LNCaP clone FGC (cell line): Measurements from ENCODE around the gene ROBO4.

Experiments
- DNase-seq: peaks from one replicate; pipeline ENCODE4 v3.0.0-alpha.2; 2011; ENCODE audit warnings: low read depth
- H3K4me3 ChIP-seq: 2 replicates; pipeline ENCODE4 v1.5.1; 2011; ENCODE audit warnings: mild to moderate bottlenecking, low read depth, low read length, control low read depth
- TF ChIP-seq, protein P1 (sequence below): IDR thresholded peaks from 2 replicates; pipeline ENCODE4 v1.5.1; 2012; ENCODE audit warnings: mild to moderate bottlenecking; ENCODE audit not compliant: control insufficient read depth, insufficient read depth; ENCODE audit errors: extremely low read depth

Gene ROBO4

DNA sequence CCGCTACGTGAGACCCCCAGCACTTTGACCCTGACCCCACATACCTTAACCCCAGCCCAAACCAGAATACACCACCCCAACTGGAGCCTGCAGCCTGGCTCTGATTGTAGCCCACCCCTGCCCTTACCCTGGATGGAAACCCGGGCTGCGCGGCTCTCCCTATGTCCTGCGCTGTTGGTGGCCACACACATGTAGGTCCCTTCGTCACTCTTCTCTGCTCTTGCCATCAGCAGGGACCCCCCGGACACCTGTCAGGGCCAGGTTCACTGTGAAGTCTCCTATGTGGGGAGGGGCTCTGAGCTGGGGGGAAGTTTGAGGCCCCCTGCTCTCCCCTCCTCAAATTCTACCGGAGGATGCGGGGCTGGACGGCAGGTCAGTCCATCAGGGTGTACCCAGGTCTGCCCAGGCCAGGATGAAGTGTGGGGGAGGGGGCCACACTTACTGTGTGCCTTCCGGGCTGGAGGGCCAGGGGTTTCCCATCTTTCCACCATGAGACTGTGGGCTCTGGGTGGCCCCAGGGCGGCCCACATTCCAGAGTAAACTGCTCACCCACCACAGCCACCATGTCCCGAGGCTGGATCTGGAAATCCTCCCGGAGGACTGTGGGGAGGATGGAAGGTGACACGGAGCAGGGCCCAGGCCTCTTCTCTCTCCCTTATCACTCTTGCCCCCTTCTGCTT, 1.5 kb downstream of the ROBO4 start:
- no peak overlapping the region for H3K4me3 ChIP-seq
- DNase-seq = no peak
- TF ChIP-seq, protein P1, sequence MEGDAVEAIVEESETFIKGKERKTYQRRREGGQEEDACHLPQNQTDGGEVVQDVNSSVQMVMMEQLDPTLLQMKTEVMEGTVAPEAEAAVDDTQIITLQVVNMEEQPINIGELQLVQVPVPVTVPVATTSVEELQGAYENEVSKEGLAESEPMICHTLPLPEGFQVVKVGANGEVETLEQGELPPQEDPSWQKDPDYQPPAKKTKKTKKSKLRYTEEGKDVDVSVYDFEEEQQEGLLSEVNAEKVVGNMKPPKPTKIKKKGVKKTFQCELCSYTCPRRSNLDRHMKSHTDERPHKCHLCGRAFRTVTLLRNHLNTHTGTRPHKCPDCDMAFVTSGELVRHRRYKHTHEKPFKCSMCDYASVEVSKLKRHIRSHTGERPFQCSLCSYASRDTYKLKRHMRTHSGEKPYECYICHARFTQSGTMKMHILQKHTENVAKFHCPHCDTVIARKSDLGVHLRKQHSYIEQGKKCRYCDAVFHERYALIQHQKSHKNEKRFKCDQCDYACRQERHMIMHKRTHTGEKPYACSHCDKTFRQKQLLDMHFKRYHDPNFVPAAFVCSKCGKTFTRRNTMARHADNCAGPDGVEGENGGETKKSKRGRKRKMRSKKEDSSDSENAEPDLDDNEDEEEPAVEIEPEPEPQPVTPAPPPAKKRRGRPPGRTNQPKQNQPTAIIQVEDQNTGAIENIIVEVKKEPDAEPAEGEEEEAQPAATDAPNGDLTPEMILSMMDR = no peak

DNA sequence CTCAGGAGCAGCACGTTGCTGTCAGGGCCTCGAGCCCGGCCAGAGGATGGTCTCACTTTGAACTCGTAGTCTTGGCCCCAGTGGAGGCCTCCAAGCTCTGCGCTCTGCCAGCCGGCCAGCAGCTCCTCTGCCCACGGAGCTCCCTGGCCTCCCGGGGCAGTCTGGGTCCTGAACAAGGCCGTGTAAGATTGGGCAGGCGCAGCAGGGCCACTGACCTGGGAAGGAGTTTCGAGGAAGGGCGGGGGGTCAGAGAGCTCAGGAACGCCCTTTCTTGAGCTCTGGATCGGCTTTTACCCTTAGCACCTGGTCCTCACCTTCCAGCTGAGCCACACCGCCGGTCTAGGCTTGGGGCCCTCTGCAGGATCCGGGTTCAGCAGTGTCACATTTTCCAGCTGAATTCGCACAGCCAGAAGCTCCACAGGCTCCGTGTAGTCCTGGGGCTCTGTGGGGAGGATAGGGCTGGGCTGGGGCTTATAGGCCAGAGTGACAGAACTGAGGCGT, 2.1 kb downstream of the ROBO4 start:
- no peak for DNase-seq
- TF ChIP-seq, protein P1 = no peak
- no peak overlapping the region for H3K4me3 ChIP-seq

DNA sequence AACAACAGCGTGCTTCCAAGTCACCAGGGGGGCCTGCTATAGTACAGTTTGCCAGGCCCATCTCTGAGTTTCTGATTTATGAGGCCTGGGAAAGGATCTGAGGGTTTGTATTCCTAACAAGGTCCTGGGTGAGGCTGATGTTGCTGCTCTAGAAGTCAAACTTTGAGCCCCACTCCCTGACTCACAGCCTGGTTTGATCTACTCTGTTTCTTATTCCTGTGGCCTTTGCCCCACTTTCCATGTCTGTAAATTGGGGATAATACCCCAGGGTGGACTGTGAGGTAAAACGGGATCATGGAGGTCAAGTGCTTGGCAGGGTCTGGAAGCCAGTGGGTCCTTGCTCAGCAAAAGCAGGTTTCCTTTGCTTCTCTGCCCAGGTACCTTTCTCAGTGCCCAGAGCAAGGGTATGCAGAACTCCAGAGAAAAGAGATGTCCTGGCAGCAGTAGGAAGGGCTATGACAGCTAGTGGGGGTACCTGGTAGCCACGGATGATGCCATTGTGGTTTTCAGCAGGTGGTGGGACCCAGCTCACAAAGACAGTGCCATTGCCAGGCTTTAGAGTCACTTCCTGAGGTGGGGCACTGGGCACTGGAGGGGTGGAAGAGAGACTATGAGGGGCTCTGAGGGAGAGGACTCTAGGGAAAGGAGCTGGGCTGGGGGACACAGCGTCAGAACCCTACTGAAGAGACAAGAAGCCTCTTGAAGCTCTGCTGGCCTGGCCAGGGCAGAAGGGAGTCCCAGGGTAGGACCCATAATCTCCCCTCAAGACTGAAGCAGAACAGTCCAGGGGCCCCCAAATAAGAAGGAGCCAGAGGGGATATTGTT, 2.8 kb downstream of the ROBO4 start:
- no peak overlapping the region for H3K4me3 ChIP-seq
- TF ChIP-seq, protein P1 = no peak
- no peak for DNase-seq

DNA sequence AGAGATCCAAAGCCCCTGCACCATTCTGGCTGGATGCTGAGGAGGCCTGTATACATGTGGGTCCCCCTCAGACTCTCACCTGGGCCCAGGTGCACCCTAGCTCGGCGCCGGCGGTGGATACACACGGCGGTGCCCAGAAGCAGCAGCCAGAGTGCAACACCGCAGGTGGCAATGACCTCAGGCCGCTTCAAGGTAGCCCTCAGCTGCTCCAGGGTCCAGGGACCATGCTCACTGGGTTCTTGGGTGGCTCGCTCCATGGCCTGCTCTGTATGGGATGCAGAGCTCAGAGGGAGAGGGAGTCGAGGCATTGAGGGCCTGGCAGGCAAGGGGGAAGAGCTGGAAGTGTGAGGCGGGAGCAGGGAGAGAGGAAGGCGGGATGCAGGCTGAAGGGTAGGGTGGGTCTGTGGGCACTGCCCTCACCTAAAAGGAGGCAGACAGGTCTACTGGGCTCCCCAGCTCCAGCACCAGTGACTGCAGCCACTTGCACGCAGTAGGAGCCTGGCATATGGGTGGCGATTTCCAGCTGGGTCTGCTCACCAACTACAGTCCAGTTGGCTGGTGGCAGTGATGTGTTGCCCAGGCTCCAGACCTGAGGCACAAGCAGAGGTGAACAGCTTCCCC, 3.8 kb downstream of the ROBO4 start:
- no peak overlapping the region for H3K4me3 ChIP-seq
- DNase-seq = no peak
- TF ChIP-seq, protein P1 = no peak

DNA sequence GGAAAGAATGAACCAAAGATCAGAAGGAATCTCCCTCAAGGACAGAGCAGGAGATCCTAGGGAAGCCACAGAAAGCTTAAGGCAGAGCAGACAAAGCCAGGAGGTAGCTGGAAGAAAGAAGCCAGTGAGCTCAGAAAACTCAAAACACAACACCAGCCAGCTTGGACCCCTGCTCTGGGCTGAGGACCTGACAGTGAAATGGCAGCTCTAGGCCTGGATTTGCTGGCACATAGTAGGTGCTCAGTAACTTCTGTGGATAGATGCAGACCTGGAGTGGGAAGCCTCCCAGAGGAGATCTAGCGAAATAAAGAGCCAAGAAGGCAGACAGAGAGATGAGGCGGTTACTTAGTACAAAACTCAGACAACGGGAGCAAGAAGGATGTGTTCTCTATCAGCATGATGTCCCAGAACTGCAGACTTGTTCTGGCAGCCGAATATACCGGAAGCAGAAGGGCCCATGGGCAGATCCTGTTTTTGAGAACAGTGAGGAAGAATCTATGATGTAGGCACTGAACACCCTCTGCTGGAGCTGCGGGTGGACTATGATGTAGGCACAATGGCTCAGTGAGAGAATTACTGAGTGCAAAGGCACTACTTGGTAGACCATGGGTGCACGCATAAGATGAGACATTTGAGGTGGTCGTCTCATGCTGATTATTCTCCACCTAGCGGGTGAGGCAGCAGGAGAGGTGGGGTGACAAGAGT, 4.8 kb downstream of the ROBO4 start:
- TF ChIP-seq, protein P1 = no peak
- no peak overlapping the region for H3K4me3 ChIP-seq
- DNase-seq = no peak

DNA sequence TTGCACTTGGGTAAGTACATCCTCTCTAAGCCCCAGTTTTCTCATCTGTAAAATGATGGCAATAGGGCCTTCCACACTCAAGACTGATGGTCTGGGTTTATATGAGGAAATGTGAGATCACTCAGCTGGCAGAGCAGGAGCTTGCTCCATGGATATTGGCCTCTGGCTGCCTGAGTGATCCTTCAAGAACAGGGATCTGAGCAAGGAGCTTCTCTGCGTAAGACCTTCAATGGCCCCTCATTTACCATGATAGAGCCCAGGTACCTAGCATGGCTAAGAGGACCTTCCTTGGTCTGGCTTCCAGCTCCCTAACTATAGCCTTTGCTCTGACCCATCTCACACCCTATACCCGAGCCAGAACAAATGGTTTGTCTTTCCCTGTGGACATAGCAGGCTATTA, 5.5 kb downstream of the ROBO4 start:
- DNase-seq = no peak
- TF ChIP-seq, protein P1 = no peak
- H3K4me3 ChIP-seq = no peak overlapping the region
